ENCODE measurements around the gene FASN. TPM values are rescaled to one million over a fixed set of nuclear protein-coding genes. Genes with fewer than 3 reads are reported as not detected.

Gene FASN
- total and polyA plus RNA-seq, 2 of the 13 experiments (the other 11 are each of a cell fraction or from before 2014, with no cell fraction given) = 51.7 to 101 TPM

GRCh38 chr17:82034371-82035011 is 63.5 kb downstream of the FASN start:
- ChIA-PET POLR2A (interaction anchor here (1.6 to 6.2 kb wide), 2 partner anchors 12 to 64 kb away, joined by 3 to 112 read pairs; partner anchors contain the start of genes CENPX, FASN and LRRC45), CTCF (ENCODE audit: low intra/inter-chr PET ratio, low total read pairs) (no interaction called here)
- no peak overlapping the region for H3K27ac ChIP-seq (ENCODE audit: extremely low read length, insufficient read depth, low read length)
- in situ Hi-C loops (cut with HindIII; ENCODE audit: extremely low pct_ligation_motif_present, low pct_unique_long_range_greater_than_20kb) (loop anchor here (5.0 kb wide), 1 partner anchor 123 kb away; no protein-coding TSS in a partner anchor), intact Hi-C loops (cut with micrococcal nuclease; ENCODE audit: unreplicated experiment) (loop anchor here (5.0 kb wide), 1 partner anchor 118 kb away; no protein-coding TSS in a partner anchor)
- BruUV-seq (replicated peaks) = no TSS peak
- no peak overlapping the region for H3K4me2 ChIP-seq (ENCODE audit: low read depth, low read length)
- H3K9me3 ChIP-seq (ENCODE audit: low read length) = no peaks in the 10 kb centered on the region
- no peak overlapping the region for H3K4me3 ChIP-seq (replicated peaks in 1 of 3; ENCODE audit: insufficient read depth in 1 of 3, low read depth in 2 of 3, low read length in 3 of 3)
- WGBS (ENCODE audit: low lambda C conversion rate) = 87% methylated on average over 23 of the region's 23 CpGs
- no peak for FAIRE-seq
- H3K4me1 ChIP-seq (ENCODE audit: insufficient read depth, low read length) = peaks cover 38% of the 10 kb centered on the region
- no peak for DNase-seq (ENCODE audit: low spot score)
- H3K9ac ChIP-seq (ENCODE audit: insufficient read depth, low read depth, low read length) = no peak overlapping the region
- no peak for ATAC-seq
- H3K36me3 ChIP-seq (replicated peaks in 1 of 2; ENCODE audit: control insufficient read depth in 1 of 2, insufficient read depth in 2 of 2, low read length in 2 of 2) = peaks cover 10 to 12% of the 10 kb centered on the region in 2 experiments
- H3K79me2 ChIP-seq (ENCODE audit: insufficient read depth, low read length) = peaks cover 13% of the 10 kb centered on the region
- no peak overlapping the region for H2AFZ ChIP-seq (ENCODE audit: low read length)
- H3K27me3 ChIP-seq (ENCODE audit: control insufficient read depth in 1 of 2, insufficient read depth in 2 of 2, low read length in 2 of 2) = no peaks in the 10 kb centered on the region
- H4K20me1 ChIP-seq (ENCODE audit: insufficient read depth, low read length) = peaks cover 20% of the 10 kb centered on the region
- TF ChIP-seq PLRG1 (conservative IDR thresholded peaks at IDR 0.05) = no peak
- peak; percentile 46; the same call in 1 of the 2 replicates for TF ChIP-seq POLR2AphosphoS5 (IDR thresholded peaks at IDR 0.05; ENCODE audit: low read depth, low read length)
- TF ChIP-seq HNRNPH1 (optimal IDR thresholded peaks at IDR 0.05; ENCODE audit: low read depth, low read length) = no peak
- TF ChIP-seq ZNF446 (CRISPR knock-in tag; IDR thresholded peaks at IDR 0.05) = no peak
- TF ChIP-seq POLR2A (IDR thresholded peaks at IDR 0.05; ENCODE audit: insufficient read depth in 1 of 2, low read depth in 2 of 2, low read length in 2 of 2) = peak in 1 of 2 experiments; percentile 30; a peak in 1 of 4 replicates
- no peak for TF ChIP-seq MED13 (CRISPR knock-in tag; IDR thresholded peaks at IDR 0.05)
- TF ChIP-seq MYNN (CRISPR knock-in tag; IDR thresholded peaks at IDR 0.05; ENCODE audit: low read depth) = no peak
- TF ChIP-seq CCDC6 (CRISPR knock-in tag; IDR thresholded peaks at IDR 0.05) = no peak
- TF ChIP-seq RORA (CRISPR knock-in tag; IDR thresholded peaks at IDR 0.05) = no peak
- no peak for TF ChIP-seq RCOR2 (CRISPR knock-in tag; IDR thresholded peaks at IDR 0.05)
- no peak for TF ChIP-seq ZNF709 (CRISPR knock-in tag; IDR thresholded peaks at IDR 0.05)
- TF ChIP-seq RAD21 (CRISPR knock-in tag; IDR thresholded peaks at IDR 0.05) = no peak
- TF ChIP-seq ZNF124 (CRISPR knock-in tag; IDR thresholded peaks at IDR 0.05) = no peak
- TF ChIP-seq ZNF230 (CRISPR knock-in tag; IDR thresholded peaks at IDR 0.05) = no peak
- TF ChIP-seq RBM22 (optimal IDR thresholded peaks at IDR 0.05; ENCODE audit: low read length) = peak; percentile 68
- TF ChIP-seq POLR2G (IDR thresholded peaks at IDR 0.05; ENCODE audit: low read depth, low read length) = peak; percentile 56
- no peak for TF ChIP-seq SMAD9 (CRISPR knock-in tag; IDR thresholded peaks at IDR 0.05)
- no peak for TF ChIP-seq NRL (CRISPR knock-in tag; IDR thresholded peaks at IDR 0.05; ENCODE audit: borderline replicate concordance)
- no peak for TF ChIP-seq ZNF205 (CRISPR knock-in tag; IDR thresholded peaks at IDR 0.05)
- no peak for TF ChIP-seq ZC3H4 (CRISPR knock-in tag; IDR thresholded peaks at IDR 0.05; ENCODE audit: borderline replicate concordance)
- TF ChIP-seq, protein P1, sequence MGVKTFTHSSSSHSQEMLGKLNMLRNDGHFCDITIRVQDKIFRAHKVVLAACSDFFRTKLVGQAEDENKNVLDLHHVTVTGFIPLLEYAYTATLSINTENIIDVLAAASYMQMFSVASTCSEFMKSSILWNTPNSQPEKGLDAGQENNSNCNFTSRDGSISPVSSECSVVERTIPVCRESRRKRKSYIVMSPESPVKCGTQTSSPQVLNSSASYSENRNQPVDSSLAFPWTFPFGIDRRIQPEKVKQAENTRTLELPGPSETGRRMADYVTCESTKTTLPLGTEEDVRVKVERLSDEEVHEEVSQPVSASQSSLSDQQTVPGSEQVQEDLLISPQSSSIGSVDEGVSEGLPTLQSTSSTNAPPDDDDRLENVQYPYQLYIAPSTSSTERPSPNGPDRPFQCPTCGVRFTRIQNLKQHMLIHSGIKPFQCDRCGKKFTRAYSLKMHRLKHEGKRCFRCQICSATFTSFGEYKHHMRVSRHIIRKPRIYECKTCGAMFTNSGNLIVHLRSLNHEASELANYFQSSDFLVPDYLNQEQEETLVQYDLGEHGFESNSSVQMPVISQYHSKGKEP (CRISPR knock-in tag; IDR thresholded peaks at IDR 0.05) = no peak
- TF ChIP-seq, protein P2, sequence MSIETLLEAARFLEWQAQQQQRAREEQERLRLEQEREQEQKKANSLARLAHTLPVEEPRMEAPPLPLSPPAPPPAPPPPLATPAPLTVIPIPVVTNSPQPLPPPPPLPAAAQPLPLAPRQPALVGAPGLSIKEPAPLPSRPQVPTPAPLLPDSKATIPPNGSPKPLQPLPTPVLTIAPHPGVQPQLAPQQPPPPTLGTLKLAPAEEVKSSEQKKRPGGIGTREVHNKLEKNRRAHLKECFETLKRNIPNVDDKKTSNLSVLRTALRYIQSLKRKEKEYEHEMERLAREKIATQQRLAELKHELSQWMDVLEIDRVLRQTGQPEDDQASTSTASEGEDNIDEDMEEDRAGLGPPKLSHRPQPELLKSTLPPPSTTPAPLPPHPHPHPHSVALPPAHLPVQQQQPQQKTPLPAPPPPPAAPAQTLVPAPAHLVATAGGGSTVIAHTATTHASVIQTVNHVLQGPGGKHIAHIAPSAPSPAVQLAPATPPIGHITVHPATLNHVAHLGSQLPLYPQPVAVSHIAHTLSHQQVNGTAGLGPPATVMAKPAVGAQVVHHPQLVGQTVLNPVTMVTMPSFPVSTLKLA (IDR thresholded peaks at IDR 0.05) = peak; percentile 71
- TF ChIP-seq ZNF18 (CRISPR knock-in tag; IDR thresholded peaks at IDR 0.05; ENCODE audit: insufficient replicate concordance) = no peak
- no peak for TF ChIP-seq HDAC2 (CRISPR knock-in tag; IDR thresholded peaks at IDR 0.05)

Measured in HepG2 (cell line).